GM06990 (cell line): ENCODE measurements around the gene MYO5A.

Experiments
- DNase-seq: peaks from one replicate; pipeline ENCODE4 v3.0.0-alpha.2; 2011; ENCODE audit not compliant: insufficient read length; ENCODE audit errors: extremely low read depth
- H3K27me3 ChIP-seq: replicated peaks from 2 replicates; pipeline ENCODE4 v1.6.0; 2011; ENCODE audit warnings: low read length; ENCODE audit not compliant: control insufficient read depth, insufficient read depth
- H3K36me3 ChIP-seq: 2 replicates; pipeline ENCODE4 v1.5.1; 2011; ENCODE audit warnings: low read length; ENCODE audit not compliant: control insufficient read depth, insufficient read depth
- H3K4me3 ChIP-seq: replicated peaks from 2 replicates; pipeline ENCODE4 v1.5.1; 2011; ENCODE audit warnings: low read depth, mild to moderate bottlenecking, control low read depth, low read length
- TF ChIP-seq, protein P1 (sequence below): IDR thresholded peaks from 2 replicates; pipeline ENCODE4 v1.5.1; 2011; ENCODE audit warnings: low read length, control low read depth, mild to moderate bottlenecking, inconsistent platforms; ENCODE audit not compliant: insufficient read depth, poor library complexity, severe bottlenecking

MYO5A gene

DNA sequence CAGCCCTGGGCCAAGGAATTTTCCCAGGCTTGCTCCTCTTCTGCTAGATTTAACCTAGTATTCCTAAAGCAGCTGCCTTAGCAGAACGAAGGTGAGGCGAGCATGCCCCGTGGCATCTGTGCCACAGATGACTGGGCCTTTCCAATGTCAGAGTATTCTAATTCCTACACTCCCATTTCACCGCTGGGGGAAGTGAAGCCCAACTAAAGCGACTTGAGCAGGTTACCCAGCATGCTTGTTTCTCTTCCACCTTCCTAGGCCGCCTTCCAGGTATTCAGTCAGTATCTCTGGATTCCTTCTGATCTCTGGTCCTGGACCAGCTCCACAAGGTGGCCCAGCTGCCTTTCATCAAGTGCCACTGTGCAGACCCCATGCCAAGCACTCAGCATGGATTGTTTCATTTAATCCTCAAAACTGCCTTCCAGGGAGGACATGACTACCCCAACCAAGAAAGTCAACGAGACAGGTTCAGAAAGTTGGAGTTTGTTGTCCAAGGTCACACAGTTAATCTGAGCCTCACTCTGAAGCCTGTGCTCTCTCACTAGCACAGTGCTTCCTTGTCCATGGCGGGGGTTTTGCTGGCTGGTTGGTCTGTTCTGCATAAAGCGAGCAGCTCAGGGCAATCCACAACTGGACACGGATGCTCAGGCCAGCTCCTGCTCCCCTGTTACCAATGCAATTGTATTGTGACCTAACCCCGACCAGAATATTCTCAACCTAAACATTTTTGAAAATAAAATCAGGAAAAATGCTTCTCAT is 248.2 kb downstream of the MYO5A start:
- Histone ChIP-seq H3K4me3 (no peak overlapping the region), H3K27me3 (no peaks in the 10 kb centered on the region; the same call in 1 of the 2 replicates), H3K36me3 (no peaks in the 10 kb centered on the region)
- TF ChIP-seq, protein P1, sequence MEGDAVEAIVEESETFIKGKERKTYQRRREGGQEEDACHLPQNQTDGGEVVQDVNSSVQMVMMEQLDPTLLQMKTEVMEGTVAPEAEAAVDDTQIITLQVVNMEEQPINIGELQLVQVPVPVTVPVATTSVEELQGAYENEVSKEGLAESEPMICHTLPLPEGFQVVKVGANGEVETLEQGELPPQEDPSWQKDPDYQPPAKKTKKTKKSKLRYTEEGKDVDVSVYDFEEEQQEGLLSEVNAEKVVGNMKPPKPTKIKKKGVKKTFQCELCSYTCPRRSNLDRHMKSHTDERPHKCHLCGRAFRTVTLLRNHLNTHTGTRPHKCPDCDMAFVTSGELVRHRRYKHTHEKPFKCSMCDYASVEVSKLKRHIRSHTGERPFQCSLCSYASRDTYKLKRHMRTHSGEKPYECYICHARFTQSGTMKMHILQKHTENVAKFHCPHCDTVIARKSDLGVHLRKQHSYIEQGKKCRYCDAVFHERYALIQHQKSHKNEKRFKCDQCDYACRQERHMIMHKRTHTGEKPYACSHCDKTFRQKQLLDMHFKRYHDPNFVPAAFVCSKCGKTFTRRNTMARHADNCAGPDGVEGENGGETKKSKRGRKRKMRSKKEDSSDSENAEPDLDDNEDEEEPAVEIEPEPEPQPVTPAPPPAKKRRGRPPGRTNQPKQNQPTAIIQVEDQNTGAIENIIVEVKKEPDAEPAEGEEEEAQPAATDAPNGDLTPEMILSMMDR = no peak
- no peak for DNase-seq

DNA sequence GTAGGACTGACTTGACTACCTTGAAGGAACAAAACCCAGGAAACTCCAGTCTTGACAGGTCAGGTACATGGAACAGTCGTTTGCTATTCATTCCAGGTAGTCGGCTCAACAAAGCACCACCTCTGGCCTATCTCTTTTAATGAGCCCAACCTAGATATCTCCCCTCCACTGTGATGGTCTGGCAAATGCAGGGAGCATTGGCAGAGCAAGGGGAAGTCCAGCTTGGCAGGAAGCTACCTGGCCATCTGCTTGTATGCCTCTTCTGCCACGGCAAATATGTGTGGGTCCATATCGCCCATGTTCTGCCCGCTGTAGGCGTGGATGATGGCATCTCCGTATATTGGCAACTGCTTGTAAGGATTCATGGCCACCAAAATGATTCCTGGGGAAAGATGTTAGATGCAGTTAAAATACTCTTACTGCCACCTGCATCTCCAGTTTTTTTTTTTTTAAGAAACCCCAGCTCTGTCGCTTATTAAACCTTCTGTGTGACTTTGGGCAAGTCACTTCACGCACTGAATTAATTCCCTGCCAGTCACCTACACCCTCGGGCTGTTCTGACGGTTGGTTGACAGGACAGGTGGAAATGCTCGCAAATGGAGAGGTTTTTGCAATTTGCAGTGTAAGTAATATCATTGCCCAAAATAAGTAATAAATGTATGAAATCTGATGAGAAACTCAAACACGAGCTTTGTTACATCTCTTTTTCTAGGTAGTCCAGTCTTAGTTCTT is 249.9 kb downstream of the MYO5A start:
- no peaks in the 10 kb centered on the region for H3K36me3 ChIP-seq
- TF ChIP-seq, protein P1 = no peak
- H3K4me3 ChIP-seq = no peak overlapping the region
- DNase-seq = no peak
- no peaks in the 10 kb centered on the region; the same call in none of the 2 replicates for H3K27me3 ChIP-seq

DNA sequence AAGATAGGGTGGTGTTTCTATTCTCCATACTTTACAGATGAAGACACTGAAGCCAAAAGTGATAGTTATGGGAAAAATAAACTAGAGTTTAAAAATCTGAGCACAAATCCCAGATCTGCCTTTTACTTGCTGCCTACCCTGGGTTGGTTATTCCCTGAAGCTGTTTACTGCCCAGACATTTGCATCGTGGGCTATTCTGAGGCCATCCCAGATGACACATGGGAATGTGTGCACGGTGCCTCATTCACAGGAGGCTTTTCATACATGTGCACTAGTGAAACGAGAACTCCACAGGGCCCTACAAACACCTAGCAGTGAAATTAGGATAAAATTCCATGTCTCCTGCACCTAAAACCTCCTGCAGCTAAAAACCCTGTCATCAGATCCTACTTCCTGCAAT is 250.5 kb downstream of the MYO5A start:
- DNase-seq = no peak
- no peaks in the 10 kb centered on the region for H3K36me3 ChIP-seq
- no peak overlapping the region for H3K4me3 ChIP-seq
- H3K27me3 ChIP-seq = no peaks in the 10 kb centered on the region; the same call in none of the 2 replicates
- TF ChIP-seq, protein P1 = no peak

DNA sequence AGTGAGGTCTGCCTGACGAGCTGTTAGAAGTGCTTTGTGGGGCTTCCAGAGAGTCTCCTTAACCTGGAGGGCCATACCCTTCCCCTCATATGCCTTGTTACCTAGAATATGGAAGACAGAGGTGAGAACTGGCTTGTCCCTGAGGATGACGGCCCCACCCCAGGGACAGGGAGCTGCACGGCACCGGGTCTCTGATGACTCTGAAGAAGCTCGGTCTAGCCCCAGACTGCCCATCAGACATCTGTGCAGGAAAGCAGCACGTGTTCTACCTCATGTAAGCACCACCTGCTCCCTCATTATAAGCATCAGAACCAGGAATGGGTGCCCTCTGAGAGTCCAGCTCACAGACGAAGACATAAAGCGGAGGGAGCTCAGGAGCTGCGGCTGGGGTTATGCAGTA is 251.1 kb downstream of the MYO5A start:
- TF ChIP-seq, protein P1 = no peak
- Histone ChIP-seq H3K36me3 (no peaks in the 10 kb centered on the region), H3K4me3 (no peak overlapping the region), H3K27me3 (no peaks in the 10 kb centered on the region; the same call in none of the 2 replicates)
- DNase-seq = no peak

DNA sequence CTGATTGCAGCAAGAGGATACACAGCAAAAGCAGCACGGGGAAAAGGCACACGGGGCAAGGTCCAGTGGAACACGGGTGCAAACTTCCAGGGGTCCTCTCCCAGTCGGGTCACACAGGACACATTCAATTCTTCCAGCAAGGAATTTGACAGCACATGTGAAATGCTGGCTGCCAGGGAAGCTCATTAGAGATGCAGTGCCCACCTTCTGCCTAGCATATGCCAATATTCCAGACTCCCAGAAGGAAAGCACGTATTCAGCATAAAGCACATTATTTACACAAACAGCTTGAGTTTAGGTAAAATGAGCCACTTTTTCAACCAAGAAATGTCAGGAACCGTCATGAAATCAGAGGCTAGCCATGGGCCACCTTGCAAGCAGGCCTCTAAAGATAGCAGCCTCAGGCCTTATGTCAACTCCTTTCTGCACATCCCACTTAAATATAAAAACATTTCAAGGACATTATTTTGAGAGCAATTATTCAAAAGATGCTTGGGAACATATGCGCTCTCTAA is 252.4 kb downstream of the MYO5A start:
- Histone ChIP-seq H3K27me3 (no peaks in the 10 kb centered on the region; the same call in none of the 2 replicates), H3K36me3 (no peaks in the 10 kb centered on the region), H3K4me3 (no peak overlapping the region)
- DNase-seq = no peak
- TF ChIP-seq, protein P1 = no peak
